GM13976 (cell line): ENCODE data around the gene RBMS1.
"Not testable (repeated sequence)": the region's sequence is repeated elsewhere in the genome, so short reads cannot be mapped to it uniquely, and the experiment has no call there.

Source experiments
- DNase-seq: peaks from one replicate; pipeline ENCODE4 v3.0.0; 2012; ENCODE audit warnings: low spot score
- in situ Hi-C: fragments of 300-500 bp; cut with MboI; formaldehyde crosslinking; loops from one replicate; pipeline ENCODE4 v1.12.0; 2022; ENCODE audit warnings: low sequenced_read_pairs, mixed read lengths, inconsistent platforms; ENCODE audit not compliant: unreplicated experiment
- TF ChIP-seq, protein P1 (sequence below): IDR thresholded peaks from 2 replicates; pipeline ENCODE4 v1.5.1; 2012; ENCODE audit warnings: borderline replicate concordance, mild to moderate bottlenecking; ENCODE audit not compliant: insufficient read depth; ENCODE audit errors: extremely low read depth, missing control alignments, control extremely low read depth

RBMS1 gene

GRCh38 chr2:160425434-160426151 is 68.0 kb downstream of the RBMS1 start:
- TF ChIP-seq, protein P1, sequence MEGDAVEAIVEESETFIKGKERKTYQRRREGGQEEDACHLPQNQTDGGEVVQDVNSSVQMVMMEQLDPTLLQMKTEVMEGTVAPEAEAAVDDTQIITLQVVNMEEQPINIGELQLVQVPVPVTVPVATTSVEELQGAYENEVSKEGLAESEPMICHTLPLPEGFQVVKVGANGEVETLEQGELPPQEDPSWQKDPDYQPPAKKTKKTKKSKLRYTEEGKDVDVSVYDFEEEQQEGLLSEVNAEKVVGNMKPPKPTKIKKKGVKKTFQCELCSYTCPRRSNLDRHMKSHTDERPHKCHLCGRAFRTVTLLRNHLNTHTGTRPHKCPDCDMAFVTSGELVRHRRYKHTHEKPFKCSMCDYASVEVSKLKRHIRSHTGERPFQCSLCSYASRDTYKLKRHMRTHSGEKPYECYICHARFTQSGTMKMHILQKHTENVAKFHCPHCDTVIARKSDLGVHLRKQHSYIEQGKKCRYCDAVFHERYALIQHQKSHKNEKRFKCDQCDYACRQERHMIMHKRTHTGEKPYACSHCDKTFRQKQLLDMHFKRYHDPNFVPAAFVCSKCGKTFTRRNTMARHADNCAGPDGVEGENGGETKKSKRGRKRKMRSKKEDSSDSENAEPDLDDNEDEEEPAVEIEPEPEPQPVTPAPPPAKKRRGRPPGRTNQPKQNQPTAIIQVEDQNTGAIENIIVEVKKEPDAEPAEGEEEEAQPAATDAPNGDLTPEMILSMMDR, result no peak
- in situ Hi-C loops, result no loop called here
- no peak for DNase-seq

- TF ChIP-seq, protein P1, result no peak
- DNase-seq, result no peak
- in situ Hi-C loops, result no loop called here
These were observed 70.5 kb downstream of the RBMS1 start for GRCh38 chr2:160423126-160423525.

GRCh38 chr2:160421646-160422501 is 71.7 kb downstream of the RBMS1 start:
- DNase-seq, in situ Hi-C loops: not testable (repeated sequence)

DNA sequence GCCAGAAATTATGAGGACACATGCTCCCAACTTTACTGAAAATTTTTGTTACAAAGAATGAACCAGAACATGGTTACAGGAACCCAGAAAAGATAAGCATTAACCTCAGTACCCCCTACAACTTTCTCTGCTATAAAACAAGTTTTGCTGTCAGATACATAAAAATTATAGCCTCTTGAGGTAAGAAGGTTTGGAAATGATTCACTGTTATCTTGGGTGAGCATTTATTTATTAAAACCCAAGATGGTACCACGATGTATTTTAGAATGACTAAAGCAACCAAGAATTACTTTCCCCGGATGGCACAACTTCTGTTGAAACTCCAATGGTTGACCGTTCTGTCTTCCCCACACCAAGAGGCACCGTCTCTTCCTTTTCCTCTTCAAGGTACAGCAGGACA is 72.9 kb downstream of the RBMS1 start:
- no peak for DNase-seq
- TF ChIP-seq, protein P1, result no peak
- in situ Hi-C loops, result no loop called here

- in situ Hi-C loops, result no loop called here
- TF ChIP-seq, protein P1, result no peak
These were observed 73.7 kb downstream of the RBMS1 start for GRCh38 chr2:160419776-160420505.

DNA sequence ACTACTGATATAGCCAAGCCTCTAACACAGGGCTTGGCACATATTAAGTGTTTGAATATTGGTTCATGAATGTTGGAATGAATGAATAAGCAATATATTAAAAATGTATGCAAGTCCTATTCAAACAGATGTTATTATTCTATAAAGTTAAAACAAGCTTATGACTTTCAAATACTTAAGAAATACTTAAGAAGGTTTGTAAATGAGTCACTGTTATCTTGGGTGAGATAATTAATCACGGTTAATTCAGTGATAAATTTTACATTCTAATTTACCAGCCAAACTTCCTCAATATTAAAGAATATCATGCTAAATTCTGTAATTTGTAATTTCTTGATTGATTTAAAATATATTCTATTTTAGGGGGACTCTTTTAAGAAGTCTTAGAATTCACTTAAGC is 74.8 kb downstream of the RBMS1 start:
- no peak for DNase-seq
- in situ Hi-C loops, result no loop called here
- TF ChIP-seq, protein P1, result no peak

More at GRCh38 chr2:160419776-160420505, 73.7 kb downstream of the RBMS1 start:
- DNase-seq, result no peak
